GM19035 (cell line): ENCODE data around the gene JARID2.
"Not testable (repeated sequence)": the region's sequence is repeated elsewhere in the genome, so short reads cannot be mapped to it uniquely, and the experiment has no call there.

Experiments
- ATAC-seq: cut with Tn5 transposase; IDR thresholded peaks from one replicate; pipeline ENCODE4 v1.9.1; 2021; ENCODE audit not compliant: unreplicated experiment

Gene JARID2

GRCh38 chr6:15287670-15288375 lies 42.0 kb downstream of the JARID2 start:
- peak; percentile 97 for ATAC-seq

GRCh38 chr6:15288856-15289255 lies 43.0 kb downstream of the JARID2 start:
- no peak for ATAC-seq

- ATAC-seq = not testable (repeated sequence)
These were observed 43.6 kb downstream of the JARID2 start for GRCh38 chr6:15289456-15289855.

- ATAC-seq = no peak
These were observed 44.3 kb downstream of the JARID2 start for GRCh38 chr6:15290067-15290680.

- ATAC-seq = no peak
These were observed 45.3 kb downstream of the JARID2 start for GRCh38 chr6:15290962-15291704.

- ATAC-seq = no peak
These were observed 46.9 kb downstream of the JARID2 start for GRCh38 chr6:15292721-15293302.

- ATAC-seq = no peak
These were observed 47.8 kb downstream of the JARID2 start for GRCh38 chr6:15293674-15294073.

- ATAC-seq = no peak
These were observed 48.6 kb downstream of the JARID2 start for GRCh38 chr6:15294504-15294903.

- no peak for ATAC-seq
These were observed 50.4 kb downstream of the JARID2 start for GRCh38 chr6:15296249-15296648.

- ATAC-seq = peak; percentile 52
These were observed 50.9 kb downstream of the JARID2 start for GRCh38 chr6:15296735-15297134.

GRCh38 chr6:15297167-15297566 lies 51.3 kb downstream of the JARID2 start:
- not testable (repeated sequence) for ATAC-seq

- ATAC-seq = no peak
These were observed 52.2 kb downstream of the JARID2 start for GRCh38 chr6:15297895-15298590.

- peak; percentile 85 for ATAC-seq
These were observed 53.7 kb downstream of the JARID2 start for GRCh38 chr6:15299430-15300131.

- no peak for ATAC-seq
These were observed 55.5 kb downstream of the JARID2 start for GRCh38 chr6:15301179-15302006.

- no peak for ATAC-seq
These were observed 57.5 kb downstream of the JARID2 start for GRCh38 chr6:15303162-15303919.

GRCh38 chr6:15303920-15304291 lies 58.0 kb downstream of the JARID2 start:
- no peak for ATAC-seq

GRCh38 chr6:15304337-15305042 lies 58.6 kb downstream of the JARID2 start:
- ATAC-seq = no peak

- ATAC-seq = peak; percentile 49
These were observed 59.6 kb downstream of the JARID2 start for GRCh38 chr6:15305496-15305895.
